ENCODE results near the gene METTL15. TPM values are rescaled to one million over a fixed set of nuclear protein-coding genes. Genes with fewer than 3 reads are reported as not detected.

Gene METTL15
- total RNA-seq, 4 donors from 2014 or later, result 8.5 to 41.1 (median 17.0) TPM

DNA sequence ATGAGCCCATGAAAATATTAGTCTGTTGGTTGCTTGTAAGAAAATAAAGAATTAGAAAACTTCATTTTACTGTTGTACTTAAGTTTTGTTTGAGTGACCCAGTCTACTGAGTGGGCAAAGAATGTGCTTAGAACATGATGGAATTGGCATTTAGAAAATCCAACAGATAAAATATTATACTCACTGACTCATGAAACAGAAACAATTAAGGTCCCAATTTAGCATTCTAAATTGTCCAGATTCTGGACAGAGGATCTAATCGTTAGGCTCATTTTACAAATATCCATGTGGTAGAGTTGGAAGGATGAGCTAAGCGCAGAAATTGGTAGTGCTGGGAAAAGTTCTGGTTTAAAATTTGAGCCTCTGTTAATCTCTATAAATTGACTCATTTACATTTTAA lies 45.4 kb downstream of the METTL15 start:
- DNase-seq, result no peak
- Histone ChIP-seq H3K36me3 (no peaks in the 10 kb centered on the region), H3K4me1 (no peaks in the 10 kb centered on the region), H3K4me3 (no peak overlapping the region), H3K9me3 (no peaks in the 10 kb centered on the region), H3K27me3 (no peaks in the 10 kb centered on the region), H3K27ac (no peak overlapping the region)
- intact Hi-C loops (cut with DNase I; ENCODE audit: low total_unique reads), result no loop called here
- TF ChIP-seq POLR2A (IDR thresholded peaks at IDR 0.05), result no peak
- no peak for TF ChIP-seq CTCF (IDR thresholded peaks at IDR 0.05)

DNA sequence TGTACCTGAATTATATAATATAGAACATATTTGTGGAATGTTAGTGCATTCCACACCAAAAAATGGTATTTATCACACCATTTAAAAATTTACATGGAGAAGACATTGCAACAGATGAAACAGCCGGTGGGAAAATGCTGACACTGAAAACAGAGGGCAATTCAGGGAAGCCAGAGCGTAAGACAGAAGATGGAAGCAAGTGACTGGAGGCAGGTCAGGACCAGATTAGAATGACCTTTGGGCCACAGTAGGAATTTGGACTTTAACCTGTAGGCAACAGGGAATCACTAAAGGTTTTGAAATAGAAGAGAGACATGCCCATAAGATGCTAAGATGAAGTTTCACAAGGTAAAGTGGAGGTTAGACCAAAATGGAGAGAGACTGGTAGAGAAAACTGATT lies 60.5 kb downstream of the METTL15 start:
- H3K27me3 ChIP-seq, result no peaks in the 10 kb centered on the region
- H3K4me3 ChIP-seq, result no peak overlapping the region
- TF ChIP-seq POLR2A (IDR thresholded peaks at IDR 0.05) (no peak), CTCF (IDR thresholded peaks at IDR 0.05) (no peak)
- H3K36me3 ChIP-seq, result no peaks in the 10 kb centered on the region
- intact Hi-C loops (cut with DNase I; ENCODE audit: low total_unique reads), result no loop called here
- H3K9me3 ChIP-seq, result no peaks in the 10 kb centered on the region
- no peak overlapping the region for H3K27ac ChIP-seq
- H3K4me1 ChIP-seq, result no peaks in the 10 kb centered on the region
- no peak for DNase-seq

- H3K27ac ChIP-seq, result no peak overlapping the region
- TF ChIP-seq POLR2A (IDR thresholded peaks at IDR 0.05) (no peak), CTCF (IDR thresholded peaks at IDR 0.05) (no peak)
- no peaks in the 10 kb centered on the region for H3K36me3 ChIP-seq
- H3K4me3 ChIP-seq, result no peak overlapping the region
- no peaks in the 10 kb centered on the region for H3K9me3 ChIP-seq
- no peaks in the 10 kb centered on the region for H3K4me1 ChIP-seq
- intact Hi-C loops (cut with DNase I; ENCODE audit: low total_unique reads), result no loop called here
- H3K27me3 ChIP-seq, result no peaks in the 10 kb centered on the region
- DNase-seq, result no peak
Observed at GRCh38 chr11:28169816-28170215, 61.6 kb downstream of the METTL15 start.

GRCh38 chr11:28170759-28171158 lies 62.6 kb downstream of the METTL15 start:
- intact Hi-C loops (cut with DNase I; ENCODE audit: low total_unique reads), result no loop called here
- no peak for TF ChIP-seq POLR2A (IDR thresholded peaks at IDR 0.05)
- no peak for TF ChIP-seq CTCF (IDR thresholded peaks at IDR 0.05)
- DNase-seq, result no peak

GRCh38 chr11:28176351-28176750 lies 68.2 kb downstream of the METTL15 start:
- DNase-seq, result no peak
- H3K27ac ChIP-seq, result no peak overlapping the region
- intact Hi-C loops (cut with DNase I; ENCODE audit: low total_unique reads), result no loop called here
- TF ChIP-seq CTCF (IDR thresholded peaks at IDR 0.05) (no peak), POLR2A (IDR thresholded peaks at IDR 0.05) (no peak)
- H3K36me3 ChIP-seq, result peaks cover 0 to 5% of the 10 kb centered on the region in 2 donors
- no peak overlapping the region for H3K4me3 ChIP-seq
- peaks cover 0 to 7% of the 10 kb centered on the region in 2 donors for H3K4me1 ChIP-seq
- H3K9me3 ChIP-seq, result no peaks in the 10 kb centered on the region
- no peaks in the 10 kb centered on the region for H3K27me3 ChIP-seq

More at GRCh38 chr11:28170759-28171158, 62.6 kb downstream of the METTL15 start:
- Histone ChIP-seq H3K9me3 (no peaks in the 10 kb centered on the region), H3K4me1 (no peaks in the 10 kb centered on the region), H3K27me3 (no peaks in the 10 kb centered on the region), H3K27ac (no peak overlapping the region), H3K4me3 (no peak overlapping the region), H3K36me3 (no peaks in the 10 kb centered on the region)

All from uterus (tissue), 4 donors.